AG04450 (cell line): ENCODE results near the gene ZDHHC14. TPM values are rescaled to one million over a fixed set of nuclear protein-coding genes. Genes with fewer than 3 reads are reported as not detected.
"Not testable (repeated sequence)": the region's sequence is repeated elsewhere in the genome, so short reads cannot be mapped to it uniquely, and the experiment has no call there.

Source experiments
- CTCF ChIA-PET: fragments of 300-600, 350-600 bp; formaldehyde crosslinking; extraction: SDS; loops from one replicate; lab custom pipeline; 2022; ENCODE audit warnings: antibody characterized with exemption, inconsistent platforms; lab: Charles Lee
- POLR2A ChIA-PET: fragments of 350-600 bp; formaldehyde crosslinking; extraction: SDS; loops from one replicate; lab custom pipeline; 2021; ENCODE audit warnings: antibody characterized with exemption, inconsistent platforms; lab: Yijun Ruan, JAX
- DNase-seq: peaks from one replicate; pipeline ENCODE4 v3.0.0-alpha.2; 2011; ENCODE audit warnings: low read depth, low spot score
- H3K27ac ChIP-seq: one replicate; pipeline ENCODE4 v1.5.1; 2012; ENCODE audit warnings: low read depth, low read length, control low read depth
- H3K27me3 ChIP-seq: one replicate; pipeline ENCODE4 v1.6.0; 2012; ENCODE audit warnings: low read length; ENCODE audit not compliant: control insufficient read depth, insufficient read depth
- H3K4me3 ChIP-seq: 2 replicates; pipeline ENCODE4 v1.5.1; 2011; ENCODE audit warnings: mild to moderate bottlenecking, low read depth, low read length, control low read depth
- H3K9me3 ChIP-seq: 2 replicates; pipeline ENCODE4 v1.5.1; 2012; ENCODE audit warnings: low read length; ENCODE audit not compliant: control insufficient read depth, insufficient read depth
- CTCF ChIP-seq: IDR thresholded peaks from 2 replicates; pipeline ENCODE4 v1.5.1; 2011; ENCODE audit warnings: low read depth, low read length, control low read depth, inconsistent platforms
- polyA plus RNA-seq: library from polyadenylated mRNA; depleted of rRNA; stranded (reverse); fragments of >200 nt; gene quantifications from 2 replicates; pipeline ENCODE4 v1.2.3, GENCODE V29; 2011

ZDHHC14 gene
- polyA plus RNA-seq, 1 experiment: 2.2 TPM

DNA sequence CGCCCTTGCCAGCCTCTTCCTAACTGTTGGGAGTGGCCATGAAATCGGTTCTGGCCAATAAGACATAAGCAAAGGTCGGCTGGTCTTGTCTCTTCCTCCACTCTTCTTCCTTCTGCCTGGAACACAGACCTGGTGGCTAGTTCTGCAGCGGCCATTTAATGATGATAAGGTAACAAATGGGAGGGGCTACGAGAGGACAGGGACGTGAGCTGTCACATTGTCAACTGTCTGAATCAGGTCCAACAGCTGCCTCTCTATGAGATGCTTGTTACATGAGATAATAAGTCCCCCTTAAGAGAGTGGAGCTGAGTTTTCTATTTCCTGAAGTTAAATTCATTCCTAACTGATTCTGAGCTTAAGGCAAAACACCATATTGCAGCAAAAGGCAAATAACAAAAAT is 45.2 kb upstream of the ZDHHC14 start:
- Histone ChIP-seq H3K27ac (no peak overlapping the region), H3K9me3 (no peaks in the 10 kb centered on the region), H3K27me3 (peaks cover 17% of the 10 kb centered on the region), H3K4me3 (no peak overlapping the region)
- TF ChIP-seq CTCF: no peak
- no peak for DNase-seq
- ChIA-PET CTCF (interaction anchor here (1.5 to 2.5 kb wide), 5 partner anchors 9 to 331 kb away, joined by 4 to 13 read pairs (median 5); partner anchors contain the start of gene TMEM242), POLR2A (interaction anchor here (0.6 to 1.1 kb wide), 2 partner anchors 11 to 1401 kb away, joined by 3 read pairs; no protein-coding TSS in a partner anchor)

DNA sequence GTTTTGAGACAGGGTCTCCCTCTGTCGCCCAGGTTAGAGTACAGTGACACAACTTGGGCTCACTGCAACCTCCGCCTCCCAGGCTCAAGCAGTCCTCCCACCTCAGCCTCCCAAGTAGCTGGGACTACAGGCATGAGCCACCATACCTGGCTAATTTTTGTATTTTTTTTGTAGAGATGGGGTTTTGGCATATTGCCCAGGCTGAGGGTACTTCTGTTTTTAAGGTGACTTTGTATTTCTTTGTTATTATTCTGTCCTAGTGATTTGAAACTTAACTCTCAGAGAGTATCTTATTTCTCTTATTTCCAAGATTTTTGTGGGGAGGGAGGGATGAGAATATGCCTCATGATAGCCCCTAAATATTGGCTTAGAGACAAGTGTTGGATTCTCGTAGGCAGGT is 43.7 kb upstream of the ZDHHC14 start:
- CTCF ChIA-PET: interaction anchor here (1.5 to 2.5 kb wide), 2 partner anchors 14 to 276 kb away, joined by 4 to 13 read pairs; partner anchors contain the start of gene TMEM242
- POLR2A ChIA-PET: interaction anchor here (0.6 kb wide), 1 partner anchor 319 kb away, joined by 4 read pairs; no protein-coding TSS in a partner anchor
- not testable (repeated sequence) for H3K9me3 ChIP-seq, H3K4me3 ChIP-seq, DNase-seq, H3K27ac ChIP-seq
- peaks cover 13% of the 10 kb centered on the region for H3K27me3 ChIP-seq

DNA sequence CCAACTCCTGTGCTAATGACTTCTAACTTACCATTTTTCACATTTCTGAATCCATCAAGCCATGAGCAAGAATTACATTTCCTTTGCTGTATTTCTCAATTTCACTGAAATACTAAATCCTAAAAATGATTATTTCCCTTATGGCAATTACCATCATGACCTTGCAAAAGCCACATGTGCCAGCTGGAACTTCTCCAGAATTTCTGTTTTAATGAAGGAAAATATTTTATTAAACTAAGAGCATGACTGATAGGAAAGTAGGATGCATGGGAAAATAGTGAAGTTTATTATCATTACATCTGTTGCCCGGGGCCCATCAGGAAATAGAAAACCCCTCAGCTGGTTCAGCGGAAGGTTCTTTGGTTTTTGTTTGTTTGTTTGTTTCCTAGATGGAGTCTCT is 43.2 kb upstream of the ZDHHC14 start:
- H3K27me3 ChIP-seq: peaks cover 13% of the 10 kb centered on the region
- no peak overlapping the region for H3K4me3 ChIP-seq
- ChIA-PET POLR2A (no interaction called here), CTCF (no interaction called here)
- no peaks in the 10 kb centered on the region for H3K9me3 ChIP-seq
- no peak overlapping the region for H3K27ac ChIP-seq
- TF ChIP-seq CTCF: no peak
- DNase-seq: no peak

- no peak for DNase-seq
- ChIA-PET POLR2A (no interaction called here), CTCF (no interaction called here)
- Histone ChIP-seq H3K27me3 (peaks cover 10% of the 10 kb centered on the region), H3K27ac (no peak overlapping the region), H3K4me3 (no peak overlapping the region), H3K9me3 (no peaks in the 10 kb centered on the region)
- no peak for TF ChIP-seq CTCF
These were observed 41.6 kb upstream of the ZDHHC14 start for GRCh38 chr6:157339432-157339831.

GRCh38 chr6:157343732-157344131 is 37.3 kb upstream of the ZDHHC14 start:
- ChIA-PET CTCF (no interaction called here), POLR2A (no interaction called here)
- no peak overlapping the region for H3K27ac ChIP-seq
- H3K27me3 ChIP-seq: peaks cover 15% of the 10 kb centered on the region
- no peak for DNase-seq
- H3K9me3 ChIP-seq: no peaks in the 10 kb centered on the region
- H3K4me3 ChIP-seq: no peak overlapping the region
- TF ChIP-seq CTCF: no peak
